GM18907 (cell line): ENCODE data around the gene PIGZ.
A peak's percentile ranks its signal among the peaks of the same experiment; 100 is the strongest.

Experiments
- ATAC-seq: cut with Tn5 transposase; IDR thresholded peaks from one replicate; pipeline ENCODE4 v1.9.1; 2021; ENCODE audit warnings: mild to moderate bottlenecking, moderate library complexity; ENCODE audit not compliant: unreplicated experiment

PIGZ gene

DNA sequence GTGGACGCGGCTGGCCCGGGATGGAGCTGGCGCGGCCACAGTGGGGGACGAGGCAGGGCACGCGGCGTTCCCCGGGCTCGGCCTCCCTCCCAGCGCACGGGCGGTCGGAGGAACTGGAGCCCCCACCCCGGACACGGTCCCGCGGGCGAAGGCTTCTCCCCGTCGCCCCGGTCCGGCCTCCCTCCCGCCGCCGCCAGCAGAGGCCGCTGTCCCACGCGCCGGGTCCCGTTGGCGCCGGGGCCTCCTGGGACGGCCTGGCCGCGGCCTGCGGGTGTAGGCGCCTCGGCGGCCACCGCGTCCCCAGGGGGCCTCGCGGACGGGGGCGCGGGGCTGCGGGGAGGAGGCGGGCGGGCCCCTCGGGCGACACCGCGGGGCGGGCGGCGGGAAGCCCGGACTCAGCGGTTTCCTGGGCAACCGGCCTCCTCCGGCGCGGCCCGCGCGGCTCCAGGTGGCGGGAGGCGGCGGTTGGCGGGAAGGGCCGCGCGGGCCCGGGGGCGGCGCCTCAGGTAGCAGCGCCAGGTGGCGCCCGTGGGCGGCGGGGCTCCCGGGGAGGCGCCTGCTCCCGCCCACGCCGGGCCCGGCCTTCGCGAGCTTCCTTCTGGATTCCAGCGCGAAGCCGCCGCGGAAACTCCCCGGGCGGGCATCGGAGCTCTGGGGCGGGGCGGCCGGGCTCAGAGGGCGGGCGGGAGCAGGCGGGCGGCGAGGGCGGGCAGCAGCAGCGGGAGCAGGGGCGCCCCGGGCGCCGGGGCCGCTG, 34.2 kb upstream of the PIGZ start:
- ATAC-seq = peak; percentile 74

DNA sequence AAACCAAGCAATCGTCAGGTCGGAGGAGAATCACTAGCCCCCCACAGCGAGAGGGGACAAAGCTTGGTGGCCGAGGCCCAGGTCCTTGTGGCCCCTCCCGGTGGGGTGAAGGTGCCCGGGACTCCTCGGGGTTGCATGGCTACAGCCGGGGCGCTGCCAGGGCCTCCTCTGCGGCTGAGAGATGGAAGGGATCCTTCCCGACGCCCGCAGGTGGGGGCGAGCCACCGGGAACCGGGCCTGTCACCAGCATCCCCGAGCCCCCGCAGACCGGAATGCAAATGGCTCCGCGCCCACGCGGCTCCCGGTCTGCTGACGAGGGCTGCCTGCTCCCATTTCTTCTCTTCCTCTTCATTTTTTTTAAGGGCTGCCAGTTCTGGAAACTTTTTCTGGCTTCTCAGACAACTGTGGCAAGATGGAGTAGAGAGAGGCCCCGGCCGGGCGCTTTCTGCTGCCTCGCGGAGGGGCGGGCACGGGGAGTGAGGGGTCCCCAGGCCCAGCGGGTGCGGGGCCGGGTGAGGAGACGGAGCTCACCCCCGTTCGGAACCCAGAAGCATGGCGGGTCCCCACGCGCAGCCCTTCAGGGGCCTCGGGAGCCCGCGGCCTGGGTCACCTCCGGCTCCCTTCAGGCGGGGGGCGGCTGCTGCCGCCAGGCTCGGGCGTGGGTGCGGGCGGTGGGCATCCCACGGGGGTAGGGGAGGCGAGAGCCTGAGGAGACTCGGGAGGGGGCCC, 33.5 kb upstream of the PIGZ start:
- ATAC-seq = no peak

DNA sequence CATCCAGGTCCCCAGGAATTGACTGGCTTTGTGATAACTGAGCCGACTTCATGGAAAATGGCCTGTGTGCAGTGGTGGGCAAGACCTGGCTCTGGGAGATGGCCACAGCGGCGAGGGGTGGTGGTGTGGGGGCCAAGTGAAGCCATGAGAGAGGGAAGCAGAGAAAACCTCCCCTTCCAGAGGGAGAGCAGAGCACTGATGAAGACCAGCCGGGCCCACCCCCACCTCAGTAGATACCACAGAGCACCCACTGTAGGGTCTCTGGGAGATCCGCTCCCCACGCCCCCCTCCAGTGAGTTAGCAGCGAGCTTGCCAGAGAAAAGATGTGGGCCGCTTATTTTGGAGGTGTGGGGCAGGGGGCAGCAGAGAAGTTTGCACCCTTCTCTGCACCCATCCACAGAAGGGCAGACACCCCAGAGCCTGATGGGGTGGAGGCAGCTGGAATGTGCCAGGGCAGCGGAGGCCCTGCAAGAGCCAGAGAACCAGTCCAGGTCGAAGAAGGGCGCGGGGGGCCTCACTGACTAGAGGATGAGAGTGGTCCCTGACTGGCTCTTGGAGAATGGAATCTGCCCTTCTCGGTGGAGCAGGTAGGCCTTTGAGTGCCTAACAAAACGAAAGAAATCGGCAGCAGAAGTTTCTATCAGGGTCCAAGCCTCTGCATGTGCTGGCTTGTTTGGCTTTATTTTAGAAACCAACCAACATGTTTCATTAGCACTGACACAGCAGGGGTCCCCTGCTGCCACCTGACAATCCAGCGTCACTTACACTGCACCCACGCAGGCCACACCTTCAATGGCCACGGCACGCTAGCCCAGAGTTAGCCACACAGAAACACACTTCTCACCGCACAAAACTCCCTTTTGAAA, 32.7 kb upstream of the PIGZ start:
- ATAC-seq = no peak

DNA sequence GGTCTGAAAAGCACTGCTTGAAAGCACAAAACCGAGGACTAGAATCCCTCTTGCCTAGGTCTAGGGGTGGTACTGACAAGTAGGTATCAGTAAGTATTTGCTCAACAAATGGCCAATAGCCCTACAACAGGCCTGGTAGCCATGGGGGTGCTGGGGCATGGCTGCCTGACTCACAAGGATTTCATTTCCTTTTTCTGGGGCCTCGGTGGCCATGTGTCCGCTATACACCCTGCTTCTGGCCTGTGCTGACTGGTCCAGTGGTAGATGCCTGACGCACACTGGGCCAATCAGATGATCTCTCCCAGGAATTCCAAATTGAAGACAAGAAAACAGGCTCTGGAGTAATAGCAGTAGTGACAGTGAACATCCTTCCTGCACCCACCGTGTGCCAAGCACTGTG, 31.6 kb upstream of the PIGZ start:
- no peak for ATAC-seq

DNA sequence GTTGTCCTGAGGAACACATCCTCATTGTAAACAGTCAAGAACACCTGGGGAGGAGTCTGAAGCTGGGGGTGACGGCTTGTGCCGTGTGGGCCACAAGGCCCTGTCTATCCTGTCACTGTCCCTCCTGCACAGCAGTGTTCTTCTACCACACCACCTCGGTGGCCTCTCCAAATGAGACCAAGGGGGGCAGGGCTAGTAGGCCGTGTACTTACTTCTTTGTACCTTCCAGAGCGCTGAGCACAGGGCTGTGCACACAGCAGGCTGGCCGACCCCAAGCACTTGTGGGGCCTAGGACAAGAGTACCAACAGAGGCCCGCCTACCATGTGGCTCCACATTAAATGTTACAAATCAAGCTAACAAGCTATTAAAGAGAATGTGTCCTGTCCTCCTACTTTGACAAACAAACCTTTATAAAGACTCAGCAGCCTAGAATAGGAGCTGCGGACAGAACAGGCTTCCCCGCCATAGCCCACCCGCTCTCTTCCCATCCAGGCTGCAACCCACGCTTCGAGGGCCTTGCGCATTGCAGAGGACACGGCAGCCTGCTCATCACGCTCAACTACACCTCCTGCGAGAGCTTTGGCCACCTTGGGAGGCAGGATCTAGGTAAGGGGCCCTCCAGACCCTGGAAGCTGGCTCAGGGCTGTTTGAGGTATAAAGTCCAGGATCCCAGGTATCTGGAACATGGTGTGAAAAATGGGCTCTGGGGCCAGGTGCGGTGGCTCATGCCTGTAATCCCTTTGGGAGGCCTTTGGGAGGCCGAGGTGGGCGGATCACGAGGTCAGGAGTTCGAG, 30.5 kb upstream of the PIGZ start:
- no peak for ATAC-seq

DNA sequence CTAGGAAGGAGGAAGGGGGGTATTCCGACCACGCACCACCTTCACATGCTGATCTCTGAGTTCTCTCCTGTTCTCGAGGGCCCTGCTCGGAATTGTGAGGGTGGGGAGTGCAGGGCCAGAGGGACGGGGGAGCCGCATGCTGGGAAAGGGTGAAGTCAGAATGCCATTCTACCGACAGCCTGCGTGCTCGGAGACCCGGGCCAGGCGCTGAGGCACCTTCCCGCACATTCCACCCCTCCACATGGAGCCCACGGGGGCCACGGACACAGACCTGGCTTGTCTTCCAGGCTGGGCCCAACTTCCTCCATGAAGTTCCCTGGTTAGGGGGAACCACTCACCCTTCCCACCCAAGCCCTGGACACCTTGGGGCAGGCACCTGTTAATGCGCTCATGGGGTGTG, 28.7 kb upstream of the PIGZ start:
- ATAC-seq = no peak

DNA sequence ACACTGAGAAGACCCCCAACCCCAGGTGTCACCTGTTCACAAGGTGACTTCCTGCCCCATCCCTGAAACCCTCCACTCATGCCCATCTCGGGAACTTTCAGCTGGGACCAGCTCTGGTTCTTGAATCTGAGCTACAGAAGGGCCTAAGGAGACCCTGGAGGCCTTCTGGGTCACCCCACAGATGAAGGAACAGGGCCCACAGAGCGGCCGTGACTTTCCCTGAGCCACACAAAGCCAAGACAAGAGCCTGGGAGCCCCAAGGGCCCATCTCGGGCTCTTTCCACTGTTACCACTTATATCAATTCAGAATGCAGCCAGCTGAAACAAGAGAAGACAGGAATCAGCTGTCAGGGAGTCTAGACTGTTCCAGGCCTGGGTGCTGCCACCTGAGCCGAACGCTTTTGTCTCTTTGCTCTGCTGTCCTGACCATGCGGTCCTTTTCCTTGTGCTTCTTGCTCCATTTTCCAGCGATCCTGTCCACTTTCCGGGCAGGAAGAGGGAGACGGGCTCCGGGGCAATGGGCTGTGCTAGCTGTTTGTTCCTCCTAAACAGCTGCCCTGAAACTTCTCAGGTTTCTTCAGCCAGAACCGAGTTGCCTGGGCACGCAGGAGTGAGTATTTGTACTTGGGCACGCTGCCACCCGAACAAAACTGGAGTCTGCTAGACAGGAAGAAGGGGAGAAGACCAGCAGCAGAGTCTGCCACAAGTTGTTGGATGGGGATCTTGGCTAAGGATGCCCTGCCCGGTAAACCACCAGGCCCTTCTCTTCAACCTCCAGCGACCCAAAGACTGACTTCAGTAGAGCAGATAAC, 28.0 kb upstream of the PIGZ start:
- no peak for ATAC-seq

DNA sequence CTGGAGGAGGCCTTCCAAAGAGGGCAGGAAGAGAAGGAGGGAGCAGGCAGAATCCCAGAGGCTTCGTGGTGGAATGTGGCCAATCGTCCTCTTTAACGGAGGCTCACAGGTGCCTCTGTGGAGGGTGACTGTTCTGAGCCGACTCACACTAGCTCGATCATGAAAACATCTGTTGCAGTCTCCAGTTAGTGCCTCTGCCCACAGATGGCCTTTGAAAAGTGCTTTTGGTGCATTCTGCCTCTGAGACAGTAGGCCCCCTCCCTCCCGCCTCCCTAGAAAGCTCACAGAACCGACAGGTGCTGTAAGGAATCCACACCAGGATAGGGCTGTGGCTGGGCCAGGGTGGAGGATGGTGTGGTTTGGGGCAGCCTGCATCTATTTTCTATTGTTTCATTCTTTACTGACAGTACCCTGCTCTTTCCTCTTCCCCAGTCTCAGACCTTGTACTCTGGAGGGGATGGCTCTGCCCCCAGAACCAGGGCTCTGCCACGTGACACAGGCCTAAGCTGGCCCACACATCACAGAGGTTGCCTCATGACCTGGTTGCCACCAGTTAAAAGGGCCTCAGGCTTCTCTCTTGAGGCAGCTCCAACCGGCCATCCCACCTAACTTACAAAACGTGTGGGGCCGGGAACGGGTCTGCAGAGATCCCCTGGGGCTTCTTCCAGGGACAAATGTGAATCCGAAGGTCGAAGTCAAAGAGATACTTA, 27.2 kb upstream of the PIGZ start:
- no peak for ATAC-seq

DNA sequence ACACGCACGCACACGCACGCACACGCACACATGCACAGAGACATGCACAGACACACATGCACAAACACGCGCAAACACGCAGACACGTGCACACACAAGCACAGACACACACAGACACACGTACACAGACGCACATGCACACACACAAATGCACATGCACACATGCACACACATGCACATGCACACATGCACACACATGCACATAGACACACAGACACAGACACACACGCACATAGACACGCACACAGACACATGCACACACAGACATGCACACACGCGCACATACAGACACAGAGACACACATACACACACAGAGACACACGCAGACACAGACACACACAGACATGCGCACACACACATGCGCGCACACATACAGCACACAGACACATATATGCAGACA, 26.4 kb upstream of the PIGZ start:
- ATAC-seq = no peak

DNA sequence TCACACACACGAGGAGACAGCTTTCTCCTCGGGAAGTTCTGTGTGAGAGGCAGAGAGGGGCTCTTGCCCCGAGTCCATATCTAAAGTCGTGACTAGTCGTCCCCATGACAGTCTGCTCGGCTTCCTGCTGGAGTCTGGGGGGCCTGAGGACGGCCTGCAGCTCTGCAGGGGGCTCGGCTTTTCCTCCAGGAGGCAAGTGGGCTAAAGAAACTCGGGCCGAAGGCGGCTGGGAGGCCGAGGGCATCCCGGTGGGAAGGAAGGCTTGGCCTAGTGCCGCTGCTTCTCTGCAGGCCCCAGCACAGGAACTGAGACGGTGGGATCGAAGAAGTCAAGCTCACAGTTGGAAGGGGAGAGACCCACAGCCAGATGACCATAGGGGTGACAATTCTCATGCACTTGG, 25.4 kb upstream of the PIGZ start:
- ATAC-seq = no peak

DNA sequence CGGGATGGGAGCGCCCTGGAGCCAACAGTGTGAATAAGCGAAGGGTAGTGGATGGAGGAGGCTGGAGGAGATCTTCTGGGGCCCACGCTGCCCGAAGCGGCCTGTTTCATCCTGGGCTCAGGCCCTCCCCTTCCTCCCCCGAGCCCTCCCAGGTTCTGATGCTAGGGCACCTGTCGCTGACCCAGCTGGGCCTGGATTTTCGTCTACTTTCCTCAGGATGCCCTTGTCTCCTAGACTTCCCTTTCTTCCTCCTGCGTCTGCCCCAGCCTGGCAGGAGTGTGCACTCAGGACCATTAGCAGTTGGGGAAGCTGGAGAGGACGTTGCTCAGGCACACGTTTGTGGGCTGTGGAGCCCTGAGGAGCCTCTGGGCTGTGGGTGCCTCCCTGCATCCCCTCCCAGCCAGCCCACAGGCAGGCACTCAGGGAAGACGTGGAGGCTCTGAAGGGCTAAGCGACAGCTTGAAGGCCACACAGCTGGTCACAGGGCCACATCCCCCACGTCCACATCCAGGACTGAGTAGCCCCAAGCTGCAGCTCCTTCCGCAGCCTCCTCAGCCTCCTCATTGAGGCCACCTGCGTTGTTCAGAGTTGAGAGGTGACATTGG, 23.9 kb upstream of the PIGZ start:
- ATAC-seq = no peak

DNA sequence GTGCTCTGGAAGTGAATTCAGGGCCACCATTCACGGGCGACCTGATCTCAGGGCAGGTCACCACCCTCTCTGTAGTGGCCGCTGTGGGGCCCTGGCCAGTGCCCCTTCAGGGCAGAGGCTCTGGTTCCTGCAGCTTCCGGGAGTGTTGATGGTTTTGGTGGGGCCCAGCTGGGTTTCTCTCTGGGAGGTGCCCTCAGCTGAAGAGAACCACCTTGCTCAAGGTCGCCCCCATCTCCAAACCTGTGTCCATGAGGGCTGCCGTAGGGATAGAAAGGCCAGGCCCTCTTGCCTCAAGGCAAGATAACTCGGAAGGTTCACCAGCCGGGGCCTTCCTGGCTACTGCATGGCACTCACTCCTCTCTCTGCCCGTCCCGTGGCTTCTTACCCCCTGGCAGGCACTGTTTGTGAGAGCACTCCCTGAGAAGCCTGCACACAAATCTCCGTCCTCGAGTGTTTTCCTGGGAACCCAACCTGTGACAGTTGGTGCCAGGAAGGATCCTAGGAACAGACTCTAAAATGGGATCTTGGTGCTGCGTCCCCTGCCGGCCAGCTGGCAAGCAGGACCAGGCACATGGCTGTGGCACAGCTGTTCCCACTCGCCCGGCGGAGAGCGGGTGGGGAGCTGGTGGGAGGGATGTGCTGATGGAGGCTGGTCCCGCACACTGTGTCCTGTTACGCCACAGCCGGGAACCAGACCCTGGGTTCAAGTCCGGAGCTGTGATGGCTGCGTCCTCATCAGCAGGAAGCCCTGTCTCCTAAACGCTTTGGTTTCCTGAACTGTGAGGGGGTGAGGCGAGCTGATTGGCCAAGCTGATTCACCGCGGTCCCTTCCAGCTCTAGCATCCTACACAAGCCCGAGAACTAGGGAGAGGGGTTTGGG, 23.2 kb upstream of the PIGZ start:
- ATAC-seq = no peak

DNA sequence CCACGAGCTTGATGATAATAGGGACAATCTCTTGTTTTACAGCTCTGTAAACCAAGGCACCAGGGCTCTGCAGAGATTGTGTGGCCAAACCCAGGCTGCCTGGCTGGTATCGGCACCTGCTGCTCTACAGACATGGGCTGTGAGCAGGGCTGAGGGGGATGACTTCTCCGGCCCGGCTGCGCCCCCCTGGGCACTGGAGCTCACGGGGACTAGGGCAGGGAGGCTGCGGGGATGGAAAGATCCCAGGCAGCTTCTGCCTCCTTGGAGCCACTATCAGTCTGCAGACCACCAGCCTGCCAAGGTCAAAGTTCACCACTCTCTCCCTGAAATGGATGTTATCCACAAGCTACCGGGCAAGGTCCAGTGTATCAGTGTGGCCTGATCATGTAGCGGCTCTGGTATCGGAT, 22.0 kb upstream of the PIGZ start:
- ATAC-seq = no peak

DNA sequence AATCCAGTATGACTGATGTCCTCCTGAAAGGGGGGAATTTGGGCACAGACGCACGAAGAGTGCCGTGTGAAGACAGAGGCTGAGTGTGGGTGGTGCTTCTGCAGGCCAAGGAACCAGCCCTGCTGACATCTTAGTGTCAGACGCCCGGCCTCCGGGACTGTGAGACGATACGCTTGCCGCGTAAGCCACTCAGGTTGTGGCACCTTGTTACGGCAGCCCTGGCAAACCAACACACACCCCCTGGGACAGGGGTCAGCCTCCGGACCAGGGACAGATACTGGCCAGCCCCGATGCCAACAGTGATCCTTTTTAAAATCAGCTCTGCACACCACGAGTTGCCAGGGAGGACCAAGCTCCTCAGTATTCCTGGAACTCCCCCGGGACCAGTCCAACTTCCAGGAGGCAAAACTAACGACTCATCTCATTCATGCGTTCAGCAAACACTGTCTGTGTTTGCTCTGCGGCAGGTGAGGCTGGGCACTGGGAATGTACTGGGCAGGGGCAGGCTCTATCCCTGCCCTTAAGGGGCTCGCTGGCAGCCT, 21.2 kb upstream of the PIGZ start:
- no peak for ATAC-seq

DNA sequence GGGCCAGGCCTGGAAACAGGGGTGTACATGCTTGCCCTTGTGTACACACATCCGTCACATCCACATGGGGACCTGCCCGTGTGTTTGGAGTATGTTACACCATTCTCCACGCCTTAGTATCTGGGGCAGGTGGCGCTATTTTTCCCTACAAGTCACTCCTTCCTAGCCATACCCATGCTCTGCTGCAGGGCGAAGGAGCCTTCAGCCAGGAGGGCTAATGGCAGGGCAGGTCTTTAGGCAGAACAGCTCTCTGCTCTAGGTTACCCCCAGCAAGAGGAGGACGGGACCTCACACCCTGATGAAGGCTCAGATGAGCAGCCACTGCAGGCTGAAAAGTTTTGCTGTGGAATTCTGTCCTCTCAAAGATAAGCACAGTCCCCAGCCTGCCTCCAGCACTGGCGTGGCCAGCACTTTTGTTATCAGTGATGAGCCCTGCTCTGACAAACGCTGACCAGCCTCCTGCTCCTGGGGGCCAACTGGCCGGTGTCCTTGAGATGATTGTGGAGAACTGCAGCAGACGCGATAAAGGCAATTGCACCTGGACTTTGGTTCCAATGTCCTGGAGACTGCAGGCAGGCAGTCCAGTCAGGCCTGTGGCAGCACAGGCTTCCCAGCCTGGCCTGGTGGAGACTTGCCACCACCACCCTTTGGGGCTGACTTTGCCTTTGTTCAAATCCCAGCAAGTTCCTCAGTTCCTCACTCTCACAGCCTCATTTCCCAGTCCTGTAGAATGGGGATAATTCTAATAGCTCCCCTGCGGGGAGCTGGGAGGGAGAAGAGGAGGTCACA, 19.8 kb upstream of the PIGZ start:
- ATAC-seq = no peak

DNA sequence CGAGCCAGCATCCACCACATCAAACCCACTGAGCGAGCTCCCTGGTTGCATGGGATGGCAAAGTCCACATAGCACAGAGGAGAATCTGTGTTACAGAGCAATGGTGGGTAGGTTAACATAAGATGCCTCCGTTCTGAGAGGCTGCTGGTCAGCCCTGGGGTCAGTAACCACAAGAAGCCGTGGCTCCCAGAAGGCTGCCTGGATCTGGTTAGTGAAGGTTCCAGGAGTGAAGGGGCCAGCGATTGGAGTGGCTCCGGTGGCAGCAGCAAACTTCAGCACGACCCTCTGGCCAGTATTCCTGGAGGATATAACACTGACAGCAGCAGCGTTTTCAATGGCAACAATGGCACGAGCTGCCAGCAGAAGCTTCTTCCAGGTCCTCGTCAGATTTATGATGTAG, 18.4 kb upstream of the PIGZ start:
- no peak for ATAC-seq
